Loucy (cell line): ENCODE results near the gene CDH13.

Experiments used
- EZH2phosphoT487 ChIP-seq: fragments of 200-600 bp; IDR thresholded peaks from 2 replicates; pipeline ENCODE4 v1.6.1; 2018; ENCODE audit warnings: antibody characterized with exemption, mild to moderate bottlenecking, moderate library complexity, borderline replicate concordance
- TF ChIP-seq, protein P1 (sequence below): fragments of 200-600 bp; sonication (generic); conservative IDR thresholded peaks from 2 replicates; pipeline ENCODE4 v1.5.1; 2014; ENCODE audit warnings: mild to moderate bottlenecking, antibody characterized with exemption, low read length

GRCh38 chr16:82668094-82668493 is 41.3 kb downstream of the CDH13 start:
- TF ChIP-seq, protein P1, sequence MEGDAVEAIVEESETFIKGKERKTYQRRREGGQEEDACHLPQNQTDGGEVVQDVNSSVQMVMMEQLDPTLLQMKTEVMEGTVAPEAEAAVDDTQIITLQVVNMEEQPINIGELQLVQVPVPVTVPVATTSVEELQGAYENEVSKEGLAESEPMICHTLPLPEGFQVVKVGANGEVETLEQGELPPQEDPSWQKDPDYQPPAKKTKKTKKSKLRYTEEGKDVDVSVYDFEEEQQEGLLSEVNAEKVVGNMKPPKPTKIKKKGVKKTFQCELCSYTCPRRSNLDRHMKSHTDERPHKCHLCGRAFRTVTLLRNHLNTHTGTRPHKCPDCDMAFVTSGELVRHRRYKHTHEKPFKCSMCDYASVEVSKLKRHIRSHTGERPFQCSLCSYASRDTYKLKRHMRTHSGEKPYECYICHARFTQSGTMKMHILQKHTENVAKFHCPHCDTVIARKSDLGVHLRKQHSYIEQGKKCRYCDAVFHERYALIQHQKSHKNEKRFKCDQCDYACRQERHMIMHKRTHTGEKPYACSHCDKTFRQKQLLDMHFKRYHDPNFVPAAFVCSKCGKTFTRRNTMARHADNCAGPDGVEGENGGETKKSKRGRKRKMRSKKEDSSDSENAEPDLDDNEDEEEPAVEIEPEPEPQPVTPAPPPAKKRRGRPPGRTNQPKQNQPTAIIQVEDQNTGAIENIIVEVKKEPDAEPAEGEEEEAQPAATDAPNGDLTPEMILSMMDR, result no peak
- no peak for TF ChIP-seq EZH2phosphoT487
